ENCODE measurements around the gene TMC3.

The TMC3 gene

GRCh38 chr15:81398910-81399551 lies 25.0 kb upstream of the TMC3 start:
- no peak for TF ChIP-seq CTCF (IDR thresholded peaks at IDR 0.05; ENCODE audit: control insufficient read depth, extremely low read depth, insufficient read depth)
- DNase-seq (ENCODE audit: low read depth), result peak; percentile 77
- H3K4me3 ChIP-seq (ENCODE audit: low read depth, low read length), result no peak overlapping the region

GRCh38 chr15:81398456-81398855 lies 24.4 kb upstream of the TMC3 start:
- H3K4me3 ChIP-seq (ENCODE audit: low read depth, low read length), result no peak overlapping the region
- DNase-seq (ENCODE audit: low read depth), result no peak
- no peak for TF ChIP-seq CTCF (IDR thresholded peaks at IDR 0.05; ENCODE audit: control insufficient read depth, extremely low read depth, insufficient read depth)

GRCh38 chr15:81394603-81395002 lies 20.6 kb upstream of the TMC3 start:
- no peak for TF ChIP-seq CTCF (IDR thresholded peaks at IDR 0.05; ENCODE audit: control insufficient read depth, extremely low read depth, insufficient read depth)
- H3K4me3 ChIP-seq (ENCODE audit: low read depth, low read length), result no peak overlapping the region
- DNase-seq (ENCODE audit: low read depth), result no peak

- no peak for DNase-seq (ENCODE audit: low read depth)
- no peak for TF ChIP-seq CTCF (IDR thresholded peaks at IDR 0.05; ENCODE audit: control insufficient read depth, extremely low read depth, insufficient read depth)
- H3K4me3 ChIP-seq (ENCODE audit: low read depth, low read length), result no peak overlapping the region
Measured at GRCh38 chr15:81391657-81392056, 17.6 kb upstream of the TMC3 start.

GRCh38 chr15:81388436-81388770 lies 14.4 kb upstream of the TMC3 start:
- TF ChIP-seq CTCF (IDR thresholded peaks at IDR 0.05; ENCODE audit: control insufficient read depth, extremely low read depth, insufficient read depth), result no peak

GRCh38 chr15:81387621-81388435 lies 13.8 kb upstream of the TMC3 start:
- no peak overlapping the region for H3K4me3 ChIP-seq (ENCODE audit: low read depth, low read length)
- no peak for TF ChIP-seq CTCF (IDR thresholded peaks at IDR 0.05; ENCODE audit: control insufficient read depth, extremely low read depth, insufficient read depth)

More at GRCh38 chr15:81388436-81388770, 14.4 kb upstream of the TMC3 start:
- no peak overlapping the region for H3K4me3 ChIP-seq (ENCODE audit: low read depth, low read length)
- DNase-seq (ENCODE audit: low read depth), result peak; percentile 92

More at GRCh38 chr15:81387621-81388435, 13.8 kb upstream of the TMC3 start:
- DNase-seq (ENCODE audit: low read depth), result no peak
